AG04450 (cell line): ENCODE measurements around the gene AUH. TPM values are rescaled to one million over a fixed set of nuclear protein-coding genes. Genes with fewer than 3 reads are reported as not detected.

Source experiments
- CTCF ChIA-PET: fragments of 300-600, 350-600 bp; formaldehyde crosslinking; extraction: SDS; loops from one replicate; lab custom pipeline; 2022; ENCODE audit warnings: antibody characterized with exemption, inconsistent platforms; lab: Charles Lee
- POLR2A ChIA-PET: fragments of 350-600 bp; formaldehyde crosslinking; extraction: SDS; loops from one replicate; lab custom pipeline; 2021; ENCODE audit warnings: antibody characterized with exemption, inconsistent platforms; lab: Yijun Ruan, JAX
- DNase-seq: peaks from one replicate; pipeline ENCODE4 v3.0.0-alpha.2; 2011; ENCODE audit warnings: low read depth, low spot score
- H3K27ac ChIP-seq: one replicate; pipeline ENCODE4 v1.5.1; 2012; ENCODE audit warnings: low read depth, low read length, control low read depth
- H3K27me3 ChIP-seq: one replicate; pipeline ENCODE4 v1.6.0; 2012; ENCODE audit warnings: low read length; ENCODE audit not compliant: control insufficient read depth, insufficient read depth
- H3K4me3 ChIP-seq: 2 replicates; pipeline ENCODE4 v1.5.1; 2011; ENCODE audit warnings: mild to moderate bottlenecking, low read depth, low read length, control low read depth
- H3K9me3 ChIP-seq: 2 replicates; pipeline ENCODE4 v1.5.1; 2012; ENCODE audit warnings: low read length; ENCODE audit not compliant: control insufficient read depth, insufficient read depth
- polyA plus RNA-seq: library from polyadenylated mRNA; depleted of rRNA; stranded (reverse); fragments of >200 nt; gene quantifications from 2 replicates; pipeline ENCODE4 v1.2.3, GENCODE V29; 2011
- TF ChIP-seq, protein P1 (sequence below): IDR thresholded peaks from 2 replicates; pipeline ENCODE4 v1.5.1; 2011; ENCODE audit warnings: low read depth, low read length, control low read depth, inconsistent platforms

Gene AUH
- polyA plus RNA-seq, 1 experiment = 9.1 TPM

DNA sequence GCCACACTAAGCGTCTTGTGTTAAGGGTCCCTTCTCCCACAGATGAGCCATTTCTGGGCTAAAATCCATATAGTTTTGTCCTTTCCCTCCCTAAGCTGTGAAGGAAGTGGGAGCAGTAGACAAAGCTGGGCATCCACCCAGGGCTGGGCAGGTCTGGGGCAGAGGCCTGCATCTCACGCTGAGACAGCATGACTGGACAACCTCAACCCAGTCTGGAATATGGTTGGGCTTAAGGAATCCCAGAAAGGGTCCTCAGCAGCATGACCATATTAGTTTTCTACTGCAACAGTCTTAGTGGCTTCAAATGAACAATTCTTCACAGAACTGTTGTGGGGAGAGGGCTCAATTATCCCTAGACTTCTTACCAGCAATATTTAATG lies 173.8 kb downstream of the AUH start:
- H3K4me3 ChIP-seq = no peak overlapping the region
- CTCF ChIA-PET = no interaction called here
- peaks cover 5% of the 10 kb centered on the region for H3K9me3 ChIP-seq
- H3K27me3 ChIP-seq = no peaks in the 10 kb centered on the region
- POLR2A ChIA-PET = no interaction called here
- no peak for DNase-seq
- TF ChIP-seq, protein P1, sequence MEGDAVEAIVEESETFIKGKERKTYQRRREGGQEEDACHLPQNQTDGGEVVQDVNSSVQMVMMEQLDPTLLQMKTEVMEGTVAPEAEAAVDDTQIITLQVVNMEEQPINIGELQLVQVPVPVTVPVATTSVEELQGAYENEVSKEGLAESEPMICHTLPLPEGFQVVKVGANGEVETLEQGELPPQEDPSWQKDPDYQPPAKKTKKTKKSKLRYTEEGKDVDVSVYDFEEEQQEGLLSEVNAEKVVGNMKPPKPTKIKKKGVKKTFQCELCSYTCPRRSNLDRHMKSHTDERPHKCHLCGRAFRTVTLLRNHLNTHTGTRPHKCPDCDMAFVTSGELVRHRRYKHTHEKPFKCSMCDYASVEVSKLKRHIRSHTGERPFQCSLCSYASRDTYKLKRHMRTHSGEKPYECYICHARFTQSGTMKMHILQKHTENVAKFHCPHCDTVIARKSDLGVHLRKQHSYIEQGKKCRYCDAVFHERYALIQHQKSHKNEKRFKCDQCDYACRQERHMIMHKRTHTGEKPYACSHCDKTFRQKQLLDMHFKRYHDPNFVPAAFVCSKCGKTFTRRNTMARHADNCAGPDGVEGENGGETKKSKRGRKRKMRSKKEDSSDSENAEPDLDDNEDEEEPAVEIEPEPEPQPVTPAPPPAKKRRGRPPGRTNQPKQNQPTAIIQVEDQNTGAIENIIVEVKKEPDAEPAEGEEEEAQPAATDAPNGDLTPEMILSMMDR = no peak
- H3K27ac ChIP-seq = no peak overlapping the region

DNA sequence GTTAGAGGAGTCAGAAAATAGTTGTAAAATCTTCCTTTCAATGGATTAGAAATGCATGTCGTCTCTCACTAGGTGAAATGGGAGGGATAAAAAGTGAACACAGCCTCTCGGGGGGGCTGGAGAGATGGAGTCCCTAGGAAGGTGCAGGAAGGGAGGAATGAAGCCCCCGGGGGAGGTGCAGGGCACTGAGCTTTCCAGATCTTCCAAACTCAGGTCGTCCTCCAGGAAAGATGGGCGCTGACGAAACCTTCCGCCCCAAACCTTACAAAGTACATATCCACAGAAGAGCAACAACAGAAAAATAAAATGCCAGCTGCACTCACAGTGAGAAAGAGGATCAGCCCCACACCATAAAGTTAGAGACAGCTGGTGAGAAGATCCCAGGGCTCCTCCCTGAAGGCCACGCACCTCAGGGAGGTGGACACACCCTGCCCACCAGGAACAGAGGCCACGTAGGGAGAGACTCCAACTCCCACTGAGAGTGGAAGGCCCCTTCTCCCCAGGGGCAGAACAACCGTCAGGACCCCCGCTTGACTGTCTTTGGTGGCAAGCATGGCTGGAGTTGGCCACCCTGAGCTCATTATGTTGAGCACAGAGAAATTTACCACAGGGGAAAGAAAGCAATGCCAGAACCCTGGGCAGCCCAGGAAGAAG lies 174.3 kb downstream of the AUH start:
- CTCF ChIA-PET = no interaction called here
- Histone ChIP-seq H3K4me3 (no peak overlapping the region), H3K27ac (no peak overlapping the region), H3K27me3 (no peaks in the 10 kb centered on the region), H3K9me3 (peaks cover 5% of the 10 kb centered on the region)
- TF ChIP-seq, protein P1 = no peak
- POLR2A ChIA-PET = no interaction called here
- DNase-seq = no peak

DNA sequence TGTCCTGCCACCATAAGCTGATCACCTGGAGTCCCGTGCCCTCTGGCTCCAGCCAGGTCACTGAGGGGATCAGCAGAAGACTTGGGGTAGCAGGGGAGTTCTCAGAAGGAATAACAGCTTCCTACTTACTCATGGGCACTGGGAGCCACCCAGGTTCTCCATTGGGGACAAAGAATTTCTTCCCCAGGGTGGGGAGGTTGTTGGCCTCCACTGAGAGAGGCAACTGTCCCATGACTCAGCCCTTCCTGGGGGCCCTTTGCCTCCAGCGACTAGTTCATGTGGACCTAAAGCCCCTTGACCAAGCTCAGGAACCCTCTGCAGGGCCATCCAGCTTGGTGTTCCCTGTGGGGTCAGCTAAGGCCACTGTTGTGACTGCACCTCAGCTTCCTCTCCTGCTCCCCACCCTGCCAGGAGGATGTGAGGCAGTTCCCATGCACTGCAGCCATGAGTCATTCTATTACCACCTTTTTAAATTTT lies 175.0 kb downstream of the AUH start:
- no peak for DNase-seq
- POLR2A ChIA-PET = no interaction called here
- CTCF ChIA-PET = interaction anchor here (1.0 kb wide), 1 partner anchor 150 kb away, joined by 3 read pairs; no protein-coding TSS in a partner anchor
- Histone ChIP-seq H3K9me3 (peaks cover 5% of the 10 kb centered on the region), H3K27ac (no peak overlapping the region), H3K27me3 (no peaks in the 10 kb centered on the region), H3K4me3 (no peak overlapping the region)
- TF ChIP-seq, protein P1 = no peak

DNA sequence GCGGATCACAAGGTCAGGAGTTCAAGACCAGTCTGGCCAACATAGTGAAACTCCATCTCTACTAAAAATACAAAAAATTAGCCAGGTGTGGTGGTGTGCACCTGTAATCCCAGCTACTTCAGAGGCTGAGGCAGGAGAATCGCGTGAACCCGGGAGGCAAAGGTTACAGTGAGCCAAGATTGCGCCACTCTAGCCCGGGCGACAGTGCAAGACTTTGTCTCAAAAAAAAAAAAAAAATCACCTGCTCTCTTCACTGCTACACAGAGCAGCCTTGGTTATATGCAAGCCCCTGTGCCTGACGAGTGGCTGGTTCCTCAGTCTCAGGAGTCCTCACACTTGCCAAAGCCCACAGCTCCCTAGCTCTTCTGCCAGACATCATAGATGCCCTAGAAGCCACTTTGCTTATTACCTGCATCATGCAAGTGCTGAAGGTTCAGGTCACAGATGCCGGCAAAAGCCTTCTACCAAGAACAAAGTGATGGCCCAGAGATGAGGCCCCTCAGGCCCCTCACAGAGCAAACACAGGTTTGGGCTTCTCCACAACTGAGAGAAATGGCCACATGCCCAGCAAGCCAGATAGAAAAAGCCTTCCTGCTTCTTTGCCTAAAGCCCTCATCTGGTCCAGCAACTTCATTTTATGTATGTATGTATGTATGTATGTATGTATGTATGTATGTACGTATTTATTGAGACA lies 176.4 kb downstream of the AUH start:
- DNase-seq = no peak
- H3K9me3 ChIP-seq = peaks cover 10% of the 10 kb centered on the region
- H3K27me3 ChIP-seq = no peaks in the 10 kb centered on the region
- H3K27ac ChIP-seq = no peak overlapping the region
- no peak overlapping the region for H3K4me3 ChIP-seq
- TF ChIP-seq, protein P1 = no peak
- CTCF ChIA-PET = interaction anchor here (1.0 kb wide), 1 partner anchor 148 kb away, joined by 3 read pairs; no protein-coding TSS in a partner anchor
- POLR2A ChIA-PET = no interaction called here
